Measurements from ENCODE around the gene CASZ1. TPM values are rescaled to one million over a fixed set of nuclear protein-coding genes. Genes with fewer than 3 reads are reported as not detected.
A peak's percentile ranks its signal among the peaks of the same experiment; 100 is the strongest.

Gene CASZ1
- total RNA-seq, 2 donors from 2014 or later = 44.3 to 50.3 TPM

DNA sequence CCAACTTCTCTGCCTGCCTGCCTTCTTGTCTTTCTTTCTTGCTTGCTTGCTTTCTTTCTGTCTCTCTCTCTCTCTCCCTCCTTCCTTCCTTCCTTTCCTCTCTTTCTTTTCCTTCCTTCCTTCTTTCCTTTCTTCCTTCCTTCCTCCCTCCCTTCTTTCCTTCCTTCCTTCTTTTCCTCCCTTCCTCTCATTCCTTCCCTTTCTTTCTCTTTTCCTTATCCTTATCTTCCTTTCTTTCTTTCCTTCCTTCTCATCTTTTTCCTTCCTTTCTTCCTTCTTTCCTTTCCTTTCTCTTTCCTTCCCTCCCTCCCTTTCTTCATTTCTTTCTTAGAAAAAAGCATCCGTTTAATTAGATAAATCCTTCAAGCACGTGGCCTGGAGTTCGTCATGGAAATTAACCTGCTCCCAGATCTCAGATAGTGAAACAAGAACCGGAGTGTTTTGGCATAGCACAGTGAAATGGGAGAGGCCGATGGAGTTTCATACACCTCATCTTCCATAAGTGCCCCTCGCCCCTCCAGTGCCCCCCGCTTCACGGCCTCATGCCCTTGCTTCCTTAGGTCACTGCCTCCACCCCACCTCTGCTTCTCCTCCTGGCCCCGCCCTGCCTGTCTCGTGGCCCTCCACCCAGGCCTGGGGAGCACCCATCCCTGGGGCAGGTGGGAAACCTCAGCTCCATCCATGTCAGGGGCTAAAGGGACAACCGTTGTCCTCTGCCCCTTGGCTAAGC is 11.3 kb downstream of the CASZ1 start:
- Histone ChIP-seq H3K4me3 (no peak overlapping the region), H3K36me3 (no peaks in the 10 kb centered on the region), H3K4me1 (peaks cover 0 to 55% of the 10 kb centered on the region in 2 donors), H3K27me3 (no peaks in the 10 kb centered on the region), H3K27ac (peak overlapping the region; percentile 65), H3K9me3 (no peaks in the 10 kb centered on the region)
- no peak for TF ChIP-seq CTCF (IDR thresholded peaks at IDR 0.05)
- no peak for DNase-seq (ENCODE audit: low spot score)

GRCh38 chr1:10782491-10783244 is 13.8 kb downstream of the CASZ1 start:
- Histone ChIP-seq H3K36me3 (no peaks in the 10 kb centered on the region), H3K27me3 (no peaks in the 10 kb centered on the region), H3K4me3 (no peak overlapping the region), H3K27ac (no peak overlapping the region), H3K9me3 (no peaks in the 10 kb centered on the region), H3K4me1 (peaks cover 0 to 55% of the 10 kb centered on the region in 2 donors)
- no peak for DNase-seq (ENCODE audit: low spot score)
- no peak for TF ChIP-seq CTCF (IDR thresholded peaks at IDR 0.05)

DNA sequence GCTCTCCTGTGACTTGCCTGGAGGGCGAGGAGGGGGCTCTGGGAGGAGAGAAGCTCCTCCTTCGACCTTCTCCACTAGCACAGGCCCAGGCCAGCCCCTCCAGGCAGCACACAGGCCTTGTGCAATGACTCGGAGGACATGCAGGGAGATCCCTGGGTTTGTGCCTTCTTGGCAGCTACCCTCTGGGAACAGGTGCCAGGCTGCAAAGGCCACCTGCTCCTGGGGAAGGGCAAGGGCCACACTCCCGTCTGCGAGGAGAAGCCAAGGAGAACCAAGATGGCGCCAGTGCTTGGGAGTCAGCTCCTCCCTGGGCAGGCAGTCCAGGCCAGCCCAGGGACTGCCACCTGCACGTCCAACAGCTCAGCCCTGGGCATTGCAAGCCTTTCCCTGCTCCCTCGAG is 15.3 kb downstream of the CASZ1 start:
- no peak for DNase-seq (ENCODE audit: low spot score)
- H3K27ac ChIP-seq = no peak overlapping the region

DNA sequence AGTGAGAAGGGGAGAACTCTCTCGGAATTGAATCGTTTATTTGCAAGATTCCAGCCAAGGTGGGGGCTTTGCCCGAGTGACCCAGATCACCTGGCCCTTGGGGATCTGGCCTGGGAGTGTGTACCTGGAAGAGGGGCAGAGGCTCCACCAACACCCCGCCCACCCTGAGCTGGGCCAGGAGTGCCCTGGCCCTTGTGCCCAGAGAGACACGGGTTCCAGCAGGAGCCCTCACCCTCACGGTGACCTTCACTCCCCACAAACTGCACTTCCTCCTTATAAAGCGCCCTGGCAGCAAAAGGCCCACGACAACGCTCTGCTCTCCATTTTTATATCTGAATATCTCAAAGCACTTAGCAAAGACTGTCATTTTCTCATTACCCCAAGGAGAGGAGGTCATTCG is 16.6 kb downstream of the CASZ1 start:
- H3K4me1 ChIP-seq = peaks cover 0 to 49% of the 10 kb centered on the region in 2 donors
- H3K9me3 ChIP-seq = no peaks in the 10 kb centered on the region
- no peaks in the 10 kb centered on the region for H3K27me3 ChIP-seq
- H3K4me3 ChIP-seq = no peak overlapping the region
- no peak overlapping the region for H3K27ac ChIP-seq
- no peak for TF ChIP-seq CTCF (IDR thresholded peaks at IDR 0.05)
- no peaks in the 10 kb centered on the region for H3K36me3 ChIP-seq
- no peak for DNase-seq (ENCODE audit: low spot score)

More for the DNA sequence above, 15.3 kb downstream of the CASZ1 start:
- Histone ChIP-seq H3K9me3 (no peaks in the 10 kb centered on the region), H3K4me1 (peaks cover 0 to 49% of the 10 kb centered on the region in 2 donors), H3K27me3 (no peaks in the 10 kb centered on the region), H3K36me3 (no peaks in the 10 kb centered on the region), H3K4me3 (no peak overlapping the region)
- TF ChIP-seq CTCF (IDR thresholded peaks at IDR 0.05) = no peak

GRCh38 chr1:10779201-10779600 is 17.2 kb downstream of the CASZ1 start:
- H3K9me3 ChIP-seq = no peaks in the 10 kb centered on the region
- H3K27me3 ChIP-seq = no peaks in the 10 kb centered on the region
- no peak overlapping the region for H3K27ac ChIP-seq
- no peak overlapping the region for H3K4me3 ChIP-seq
- no peak for TF ChIP-seq CTCF (IDR thresholded peaks at IDR 0.05)
- no peaks in the 10 kb centered on the region for H3K36me3 ChIP-seq
- peaks cover 0 to 50% of the 10 kb centered on the region in 2 donors for H3K4me1 ChIP-seq
- DNase-seq (ENCODE audit: low spot score) = no peak
